ENCODE measurements around the gene RPTOR.
"Not testable (repeated sequence)": the region's sequence is repeated elsewhere in the genome, so short reads cannot be mapped to it uniquely, and the experiment has no call there.

Gene RPTOR

DNA sequence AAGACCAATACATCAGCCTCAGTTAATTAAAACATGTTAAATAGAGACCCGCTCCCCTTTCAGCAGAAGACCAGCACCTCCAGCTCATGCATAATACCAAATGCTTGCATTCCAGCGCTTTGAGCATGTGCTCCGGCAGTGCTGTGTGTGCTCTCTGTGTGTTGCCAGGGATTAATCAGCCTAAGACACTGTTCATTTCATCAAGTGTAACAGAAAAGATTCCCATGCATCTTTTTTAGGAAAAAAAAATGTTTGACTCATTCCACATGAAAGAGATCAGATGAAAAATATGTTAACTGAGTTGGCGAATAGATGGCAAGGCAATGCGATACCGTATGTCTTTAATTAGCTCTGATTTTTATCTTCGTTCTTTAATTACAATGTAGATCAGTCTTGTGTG, 187.6 kb downstream of the RPTOR start:
- no peak overlapping the region for H3K27ac ChIP-seq (ENCODE audit: low read length)
- no peaks in the 10 kb centered on the region for H3K9me3 ChIP-seq (ENCODE audit: control insufficient read depth in 1 of 2, low read length in 2 of 2)
- H3K27me3 ChIP-seq (ENCODE audit: low read depth, low read length), result no peaks in the 10 kb centered on the region
- H3K36me3 ChIP-seq (ENCODE audit: control insufficient read depth in 1 of 2, insufficient read depth in 2 of 2, low read length in 2 of 2), result peaks cover 0 to 2% of the 10 kb centered on the region in 2 donors
- H3K4me1 ChIP-seq (ENCODE audit: control insufficient read depth in 1 of 2, insufficient read depth in 2 of 2, low read length in 2 of 2), result no peaks in the 10 kb centered on the region
- H3K4me3 ChIP-seq (ENCODE audit: low read depth in 1 of 2, low read length in 2 of 2), result no peak overlapping the region

DNA sequence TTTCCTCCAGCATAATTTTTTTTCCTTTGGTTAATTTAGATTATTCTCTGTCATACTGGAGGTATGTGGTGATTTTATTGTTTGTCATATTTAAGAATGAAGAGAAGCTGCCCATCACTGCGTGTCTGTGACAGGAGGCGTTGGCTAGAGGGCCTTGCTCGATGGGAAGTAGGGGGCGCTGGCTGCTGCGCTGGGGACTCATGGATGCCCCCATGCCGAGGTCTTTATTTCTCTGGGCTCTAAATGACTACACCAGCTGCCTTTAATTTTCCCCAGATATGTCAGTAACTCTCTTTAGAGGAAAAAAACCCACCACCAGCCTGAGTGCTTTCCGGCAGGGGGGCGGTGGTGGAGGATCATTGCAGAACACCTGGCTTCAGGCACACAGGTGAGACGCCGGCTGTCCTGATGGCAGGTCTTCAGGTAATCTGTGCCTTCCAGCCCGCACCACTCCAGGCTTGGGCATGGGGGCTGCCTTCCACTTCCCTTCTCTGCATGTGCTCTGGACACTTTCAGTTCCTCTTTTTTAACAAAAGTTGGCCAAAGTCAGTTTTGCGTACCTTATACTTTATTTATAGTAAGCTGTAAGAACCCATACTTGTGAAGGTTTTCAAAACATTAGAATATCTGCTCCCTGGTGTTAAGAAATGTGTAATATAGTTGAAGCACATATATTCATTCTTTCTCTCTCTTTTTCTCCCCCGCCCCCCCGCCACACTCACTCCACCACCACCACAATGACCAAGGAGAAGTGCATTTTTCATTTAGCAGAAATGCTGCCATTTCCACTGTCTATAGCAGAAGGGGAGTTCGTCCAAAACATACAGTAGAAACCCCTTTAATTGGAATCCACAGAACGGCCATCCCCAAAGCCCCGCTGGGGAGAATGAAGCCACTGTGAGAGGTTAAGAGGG, 192.7 kb downstream of the RPTOR start:
- H3K27ac ChIP-seq (ENCODE audit: low read length), result no peak overlapping the region
- H3K9me3 ChIP-seq (ENCODE audit: control insufficient read depth in 1 of 2, low read length in 2 of 2), result no peaks in the 10 kb centered on the region
- no peaks in the 10 kb centered on the region for H3K36me3 ChIP-seq (ENCODE audit: control insufficient read depth in 1 of 2, insufficient read depth in 2 of 2, low read length in 2 of 2)
- H3K27me3 ChIP-seq (ENCODE audit: low read depth, low read length), result no peaks in the 10 kb centered on the region
- H3K4me1 ChIP-seq (ENCODE audit: control insufficient read depth in 1 of 2, insufficient read depth in 2 of 2, low read length in 2 of 2), result no peaks in the 10 kb centered on the region
- no peak overlapping the region for H3K4me3 ChIP-seq (ENCODE audit: low read depth in 1 of 2, low read length in 2 of 2)

DNA sequence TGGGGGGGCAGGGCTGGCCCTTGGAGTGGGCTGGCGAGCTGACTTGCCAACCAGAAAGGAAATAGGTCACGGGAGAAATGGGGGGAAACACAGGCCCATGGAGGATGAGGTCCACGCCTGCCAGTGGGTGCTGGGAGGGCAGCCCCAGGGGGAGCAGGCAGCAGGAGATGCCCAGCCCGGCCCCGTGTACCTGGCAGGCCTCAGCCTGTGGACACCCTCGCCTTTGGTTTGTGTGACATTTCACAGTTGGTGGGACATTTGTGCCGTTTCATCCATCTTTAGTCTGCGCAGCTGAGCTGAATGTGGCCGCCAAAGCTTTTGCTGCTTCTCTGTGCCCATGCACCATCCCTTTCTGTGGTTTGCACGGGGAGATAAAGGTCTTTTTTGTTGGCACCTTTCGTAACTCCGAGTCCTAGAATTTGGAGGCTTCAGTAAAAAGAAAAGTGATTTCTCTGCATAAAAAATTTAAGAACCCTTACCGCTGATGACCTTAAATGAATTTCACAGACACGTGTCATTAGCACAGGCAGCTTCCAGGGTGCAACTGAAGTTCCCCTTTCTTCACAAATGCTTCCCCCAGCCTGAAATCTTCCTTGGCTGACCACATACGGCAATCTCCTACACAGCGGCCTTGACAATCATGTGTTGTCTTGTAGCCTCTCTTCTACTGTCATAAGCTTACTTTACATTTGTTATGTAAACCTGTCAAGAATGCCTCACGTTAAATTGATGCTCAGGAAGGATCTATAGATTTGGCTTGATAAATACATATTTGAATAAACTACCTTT, 193.6 kb downstream of the RPTOR start:
- no peaks in the 10 kb centered on the region for H3K36me3 ChIP-seq (ENCODE audit: control insufficient read depth in 1 of 2, insufficient read depth in 2 of 2, low read length in 2 of 2)
- H3K27ac ChIP-seq (ENCODE audit: low read length), result no peak overlapping the region
- no peaks in the 10 kb centered on the region for H3K9me3 ChIP-seq (ENCODE audit: control insufficient read depth in 1 of 2, low read length in 2 of 2)
- H3K27me3 ChIP-seq (ENCODE audit: low read depth, low read length), result no peaks in the 10 kb centered on the region
- H3K4me3 ChIP-seq (ENCODE audit: low read depth in 1 of 2, low read length in 2 of 2), result no peak overlapping the region
- H3K4me1 ChIP-seq (ENCODE audit: control insufficient read depth in 1 of 2, insufficient read depth in 2 of 2, low read length in 2 of 2), result no peaks in the 10 kb centered on the region

DNA sequence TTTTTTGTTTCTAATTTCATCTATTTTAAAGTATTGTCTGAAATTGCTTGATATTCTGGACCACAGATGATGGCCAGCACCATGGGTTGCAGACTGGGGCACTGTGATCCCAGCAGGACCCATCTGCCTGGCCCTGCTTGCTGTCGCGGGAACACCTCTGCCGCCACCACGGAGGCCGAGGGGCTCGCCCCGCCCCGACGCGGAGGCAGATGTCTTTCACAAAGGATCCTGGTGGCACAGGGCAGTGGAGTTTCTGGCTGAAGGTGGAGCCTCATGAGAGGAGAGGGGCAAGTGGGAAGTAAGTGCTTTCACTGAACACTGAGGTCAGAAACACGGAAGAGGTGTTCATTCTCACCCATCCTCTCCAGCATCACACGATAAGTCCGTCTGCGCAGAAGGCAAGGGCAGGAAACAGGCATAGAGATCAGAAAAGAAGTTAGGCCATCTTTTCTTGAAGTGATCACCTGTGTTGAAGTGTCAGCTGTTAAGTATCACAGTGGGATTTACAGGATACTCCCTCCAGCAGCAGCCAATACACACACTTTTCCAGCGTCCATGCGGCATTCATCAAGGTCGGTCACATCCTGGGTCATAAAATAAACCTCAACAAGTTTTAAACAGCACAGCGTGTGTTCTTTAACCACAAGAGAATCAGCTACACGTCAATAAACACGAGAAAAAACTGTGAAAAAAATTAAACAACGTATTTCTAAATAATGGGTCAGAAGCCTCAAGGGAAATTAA, 194.5 kb downstream of the RPTOR start:
- no peak overlapping the region for H3K4me3 ChIP-seq (ENCODE audit: low read depth in 1 of 2, low read length in 2 of 2)
- no peaks in the 10 kb centered on the region for H3K4me1 ChIP-seq (ENCODE audit: control insufficient read depth in 1 of 2, insufficient read depth in 2 of 2, low read length in 2 of 2)
- no peak overlapping the region for H3K27ac ChIP-seq (ENCODE audit: low read length)
- H3K27me3 ChIP-seq (ENCODE audit: low read depth, low read length), result no peaks in the 10 kb centered on the region
- H3K9me3 ChIP-seq (ENCODE audit: control insufficient read depth in 1 of 2, low read length in 2 of 2), result no peaks in the 10 kb centered on the region
- no peaks in the 10 kb centered on the region for H3K36me3 ChIP-seq (ENCODE audit: control insufficient read depth in 1 of 2, insufficient read depth in 2 of 2, low read length in 2 of 2)

DNA sequence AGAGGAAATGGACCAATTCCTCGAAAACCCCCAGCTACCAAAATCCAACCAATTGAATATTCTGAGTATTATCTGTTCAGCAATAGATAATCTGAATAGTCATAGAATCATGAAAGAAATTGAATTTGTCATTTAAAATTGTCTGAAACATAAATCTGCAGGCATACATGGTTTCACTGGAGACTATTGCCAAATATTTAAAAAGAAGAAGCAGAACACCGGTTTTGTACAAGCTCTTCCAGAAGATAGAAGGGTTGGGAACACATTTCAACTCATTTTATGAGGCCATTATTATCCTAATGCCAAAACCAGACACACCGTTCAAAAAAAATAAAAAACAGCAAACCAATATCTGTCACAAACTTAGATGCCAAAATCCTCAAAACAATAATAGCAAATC, 195.5 kb downstream of the RPTOR start:
- Histone ChIP-seq H3K36me3 (ENCODE audit: control insufficient read depth in 1 of 2, insufficient read depth in 2 of 2, low read length in 2 of 2) (no peaks in the 10 kb centered on the region), H3K4me1 (ENCODE audit: control insufficient read depth in 1 of 2, insufficient read depth in 2 of 2, low read length in 2 of 2) (no peaks in the 10 kb centered on the region), H3K27ac (ENCODE audit: low read length) (no peak overlapping the region), H3K4me3 (ENCODE audit: low read depth in 1 of 2, low read length in 2 of 2) (no peak overlapping the region), H3K27me3 (ENCODE audit: low read depth, low read length) (no peaks in the 10 kb centered on the region), H3K9me3 (ENCODE audit: control insufficient read depth in 1 of 2, low read length in 2 of 2) (no peaks in the 10 kb centered on the region)

DNA sequence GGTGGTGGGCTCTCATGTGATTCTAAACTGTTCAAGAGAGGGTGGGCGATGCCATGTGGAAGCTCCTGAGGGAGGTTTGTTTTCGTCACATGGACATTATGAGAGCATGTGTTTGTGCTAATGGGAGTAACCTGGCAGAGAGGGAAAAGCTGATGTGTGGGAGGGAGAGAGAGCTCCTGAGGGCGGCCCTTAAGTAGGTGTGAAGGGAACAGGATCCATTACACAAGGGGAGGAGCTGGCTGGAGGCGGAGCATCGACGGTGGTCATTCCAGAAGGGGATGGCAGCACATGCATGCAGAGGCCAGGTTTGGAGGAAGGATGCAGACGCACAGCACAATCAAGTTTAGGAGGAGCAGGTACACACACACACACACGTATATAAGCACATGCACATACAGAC, 197.5 kb downstream of the RPTOR start:
- Histone ChIP-seq H3K4me1 (ENCODE audit: control insufficient read depth in 1 of 2, insufficient read depth in 2 of 2, low read length in 2 of 2) (no peaks in the 10 kb centered on the region), H3K9me3 (ENCODE audit: control insufficient read depth in 1 of 2, low read length in 2 of 2) (no peaks in the 10 kb centered on the region)

DNA sequence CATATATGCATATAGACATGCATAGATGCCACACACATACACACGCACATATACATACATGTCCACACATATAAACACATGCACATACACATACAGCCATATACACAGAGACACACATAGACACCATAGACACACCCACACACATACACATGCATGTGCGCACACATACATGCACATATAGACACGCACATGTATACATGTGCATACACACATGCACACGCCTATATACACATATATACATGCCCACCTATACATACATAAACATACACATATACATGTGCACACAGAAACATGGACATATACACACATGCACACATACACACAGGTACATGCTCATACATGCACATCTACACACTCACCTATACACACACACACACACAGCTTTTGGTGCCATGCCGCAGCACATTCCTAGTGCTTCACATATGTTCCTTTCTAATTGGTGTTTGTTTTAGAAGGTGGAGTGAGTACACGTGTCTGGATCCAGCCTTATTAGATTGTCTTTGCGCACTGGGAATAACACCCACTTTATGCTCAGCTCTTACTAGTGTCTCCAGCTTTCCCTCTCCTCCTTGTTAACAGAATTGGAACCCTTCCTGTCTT, 198.0 kb downstream of the RPTOR start:
- Histone ChIP-seq H3K9me3 (ENCODE audit: control insufficient read depth in 1 of 2, low read length in 2 of 2) (no peaks in the 10 kb centered on the region), H3K4me1 (ENCODE audit: control insufficient read depth in 1 of 2, insufficient read depth in 2 of 2, low read length in 2 of 2) (no peaks in the 10 kb centered on the region), H3K4me3 (ENCODE audit: low read depth in 1 of 2, low read length in 2 of 2) (no peak overlapping the region), H3K36me3 (ENCODE audit: control insufficient read depth in 1 of 2, insufficient read depth in 2 of 2, low read length in 2 of 2) (no peaks in the 10 kb centered on the region), H3K27me3 (ENCODE audit: low read depth, low read length) (no peaks in the 10 kb centered on the region), H3K27ac (ENCODE audit: low read length) (no peak overlapping the region)

More for the DNA sequence above, 197.5 kb downstream of the RPTOR start:
- Histone ChIP-seq H3K4me3 (ENCODE audit: low read depth in 1 of 2, low read length in 2 of 2) (no peak overlapping the region), H3K27me3 (ENCODE audit: low read depth, low read length) (no peaks in the 10 kb centered on the region), H3K27ac (ENCODE audit: low read length) (no peak overlapping the region), H3K36me3 (ENCODE audit: control insufficient read depth in 1 of 2, insufficient read depth in 2 of 2, low read length in 2 of 2) (no peaks in the 10 kb centered on the region)

DNA sequence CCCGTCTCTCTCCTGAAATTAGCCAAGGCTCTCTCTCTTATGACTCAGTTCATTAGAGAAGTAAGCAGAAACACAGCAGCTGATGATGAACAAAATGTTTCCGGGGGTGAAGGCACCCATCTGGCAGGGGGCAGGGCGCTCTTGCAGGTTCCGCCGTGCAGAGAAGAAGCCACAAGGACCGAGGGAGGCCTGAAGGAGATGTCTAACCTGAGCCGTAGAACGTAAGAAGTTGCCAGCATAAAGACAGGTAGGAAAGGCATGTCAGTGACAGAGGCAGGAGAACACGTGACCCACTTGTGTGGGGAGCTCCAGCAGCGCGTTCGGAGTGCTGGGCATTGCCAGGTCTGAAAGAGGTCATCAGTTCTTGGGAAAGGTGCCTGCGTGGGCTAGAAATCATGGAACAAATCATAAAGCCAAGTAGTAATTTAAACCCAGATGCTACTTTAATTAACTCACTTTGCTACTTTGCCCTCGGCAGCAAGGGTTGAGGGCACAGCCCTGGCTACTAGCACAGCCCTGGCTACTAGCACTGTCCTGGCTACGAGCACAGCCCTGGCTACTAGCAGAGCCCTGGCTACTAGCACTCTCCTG, 198.6 kb downstream of the RPTOR start:
- Histone ChIP-seq H3K4me3 (ENCODE audit: low read depth in 1 of 2, low read length in 2 of 2) (no peak overlapping the region), H3K36me3 (ENCODE audit: control insufficient read depth in 1 of 2, insufficient read depth in 2 of 2, low read length in 2 of 2) (no peaks in the 10 kb centered on the region), H3K9me3 (ENCODE audit: control insufficient read depth in 1 of 2, low read length in 2 of 2) (no peaks in the 10 kb centered on the region), H3K4me1 (ENCODE audit: control insufficient read depth in 1 of 2, insufficient read depth in 2 of 2, low read length in 2 of 2) (no peaks in the 10 kb centered on the region), H3K27ac (ENCODE audit: low read length) (no peak overlapping the region), H3K27me3 (ENCODE audit: low read depth, low read length) (no peaks in the 10 kb centered on the region)

DNA sequence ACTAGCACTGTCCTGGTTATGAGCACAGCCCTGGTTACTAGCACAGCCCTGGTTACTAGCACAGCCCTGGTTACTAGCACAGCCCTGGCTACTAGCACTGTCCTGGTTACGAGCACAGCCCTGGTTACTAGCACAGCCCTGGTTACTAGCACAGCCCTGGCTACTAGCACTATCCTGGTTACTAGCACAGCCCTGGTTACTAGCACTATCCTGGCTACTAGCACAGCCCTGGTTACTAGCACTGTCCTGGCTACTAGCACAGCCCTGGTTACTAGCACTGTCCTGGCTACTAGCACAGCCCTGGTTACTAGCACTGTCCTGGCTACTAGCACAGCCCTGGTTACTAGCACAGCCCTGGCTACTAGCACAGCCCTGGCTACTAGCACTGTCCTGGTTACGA, 199.3 kb downstream of the RPTOR start:
- not testable (repeated sequence) for H3K4me1 ChIP-seq (ENCODE audit: control insufficient read depth in 1 of 2, insufficient read depth in 2 of 2, low read length in 2 of 2); H3K9me3 ChIP-seq (ENCODE audit: control insufficient read depth in 1 of 2, low read length in 2 of 2); H3K27ac ChIP-seq (ENCODE audit: low read length); H3K36me3 ChIP-seq (ENCODE audit: control insufficient read depth in 1 of 2, insufficient read depth in 2 of 2, low read length in 2 of 2); H3K4me3 ChIP-seq (ENCODE audit: low read depth in 1 of 2, low read length in 2 of 2); H3K27me3 ChIP-seq (ENCODE audit: low read depth, low read length)

DNA sequence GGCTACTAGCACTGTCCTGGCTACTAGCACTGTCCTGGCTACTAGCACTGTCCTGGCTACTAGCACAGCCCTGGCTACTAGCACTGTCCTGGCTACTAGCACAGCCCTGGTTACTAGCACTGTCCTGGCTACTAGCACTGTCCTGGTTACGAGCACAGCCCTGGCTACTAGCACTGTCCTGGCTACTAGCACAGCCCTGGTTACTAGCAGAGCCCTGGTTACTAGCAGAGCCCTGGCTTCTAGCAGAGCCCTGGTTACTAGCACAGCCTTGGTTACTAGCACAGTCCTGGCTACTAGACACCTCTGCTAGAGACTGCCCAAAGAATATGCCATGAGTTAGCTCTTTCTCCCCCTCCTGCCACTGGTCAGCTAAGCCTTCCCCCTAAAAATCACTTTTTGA, 200.1 kb downstream of the RPTOR start:
- H3K36me3 ChIP-seq (ENCODE audit: control insufficient read depth in 1 of 2, insufficient read depth in 2 of 2, low read length in 2 of 2); H3K27ac ChIP-seq (ENCODE audit: low read length); H3K27me3 ChIP-seq (ENCODE audit: low read depth, low read length); H3K4me1 ChIP-seq (ENCODE audit: control insufficient read depth in 1 of 2, insufficient read depth in 2 of 2, low read length in 2 of 2); H3K4me3 ChIP-seq (ENCODE audit: low read depth in 1 of 2, low read length in 2 of 2); H3K9me3 ChIP-seq (ENCODE audit: control insufficient read depth in 1 of 2, low read length in 2 of 2): not testable (repeated sequence)

Measured in muscle layer of duodenum (tissue), 2 donors.